Measurements from ENCODE around the gene RANBP3.
"Not testable (repeated sequence)": the region's sequence is repeated elsewhere in the genome, so short reads cannot be mapped to it uniquely, and the experiment has no call there.

RANBP3 gene

GRCh38 chr19:6006070-6006446 is 28.1 kb upstream of the RANBP3 start:
- DNase-seq (ENCODE audit: low read depth) = not testable (repeated sequence)

- DNase-seq (ENCODE audit: low read depth) = no peak
Observed at GRCh38 chr19:6005321-6006069, 27.6 kb upstream of the RANBP3 start.

- no peak for DNase-seq (ENCODE audit: low read depth)
Observed at GRCh38 chr19:6003976-6004375, 26.0 kb upstream of the RANBP3 start.

- DNase-seq (ENCODE audit: low read depth) = no peak
Observed at GRCh38 chr19:6002591-6002990, 24.7 kb upstream of the RANBP3 start.

- DNase-seq (ENCODE audit: low read depth) = no peak
Observed at GRCh38 chr19:6000228-6000847, 22.4 kb upstream of the RANBP3 start.

- DNase-seq (ENCODE audit: low read depth) = no peak
Observed at GRCh38 chr19:5999693-6000092, 21.8 kb upstream of the RANBP3 start.

GRCh38 chr19:5997371-5997770 is 19.4 kb upstream of the RANBP3 start:
- DNase-seq (ENCODE audit: low read depth) = no peak

GRCh38 chr19:5996623-5997320 is 18.8 kb upstream of the RANBP3 start:
- DNase-seq (ENCODE audit: low read depth) = no peak

GRCh38 chr19:5996102-5996501 is 18.2 kb upstream of the RANBP3 start:
- DNase-seq (ENCODE audit: low read depth) = no peak

GRCh38 chr19:5995606-5996005 is 17.7 kb upstream of the RANBP3 start:
- no peak for DNase-seq (ENCODE audit: low read depth)

- DNase-seq (ENCODE audit: low read depth) = no peak
Observed at GRCh38 chr19:5994405-5995165, 16.6 kb upstream of the RANBP3 start.

- DNase-seq (ENCODE audit: low read depth) = no peak
Observed at GRCh38 chr19:5993648-5994358, 15.9 kb upstream of the RANBP3 start.

- no peak for DNase-seq (ENCODE audit: low read depth)
Observed at GRCh38 chr19:5993201-5993600, 15.3 kb upstream of the RANBP3 start.

- no peak for DNase-seq (ENCODE audit: low read depth)
Observed at GRCh38 chr19:5992756-5993155, 14.8 kb upstream of the RANBP3 start.

- DNase-seq (ENCODE audit: low read depth) = no peak
Observed at GRCh38 chr19:5991244-5991838, 13.4 kb upstream of the RANBP3 start.

GRCh38 chr19:5990289-5990797 is 12.4 kb upstream of the RANBP3 start:
- no peak for DNase-seq (ENCODE audit: low read depth)

- no peak for DNase-seq (ENCODE audit: low read depth)
Observed at GRCh38 chr19:5989388-5990074, 11.6 kb upstream of the RANBP3 start.

- DNase-seq (ENCODE audit: low read depth) = no peak
Observed at GRCh38 chr19:5988517-5989387, 10.8 kb upstream of the RANBP3 start.

GRCh38 chr19:5987077-5987818 is 9.3 kb upstream of the RANBP3 start:
- DNase-seq (ENCODE audit: low read depth) = peak; percentile 45

Measured in T-helper 22 cell (primary cell).